ENCODE results near the gene C1QTNF6.

The C1QTNF6 gene

DNA sequence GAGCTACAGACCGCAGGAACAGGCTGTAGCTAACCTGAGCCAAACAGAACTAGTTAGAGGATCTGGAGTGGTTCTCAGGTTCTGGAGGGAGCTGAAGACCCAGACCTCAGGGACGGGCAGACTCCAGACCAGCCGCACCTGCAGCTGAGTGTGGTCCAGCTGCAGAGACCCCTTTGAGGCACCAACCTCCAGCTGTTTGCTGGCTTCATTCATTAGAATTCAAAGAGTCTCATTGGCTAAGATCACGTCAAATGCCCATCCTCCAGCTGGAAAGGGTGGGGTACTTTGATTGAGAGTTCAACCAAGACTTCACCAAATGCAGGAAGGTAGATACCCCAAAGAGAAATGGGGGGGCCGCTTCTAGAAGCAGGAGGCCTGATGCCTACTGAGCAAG lies 25.0 kb downstream of the C1QTNF6 start:
- TF ChIP-seq, protein P1, sequence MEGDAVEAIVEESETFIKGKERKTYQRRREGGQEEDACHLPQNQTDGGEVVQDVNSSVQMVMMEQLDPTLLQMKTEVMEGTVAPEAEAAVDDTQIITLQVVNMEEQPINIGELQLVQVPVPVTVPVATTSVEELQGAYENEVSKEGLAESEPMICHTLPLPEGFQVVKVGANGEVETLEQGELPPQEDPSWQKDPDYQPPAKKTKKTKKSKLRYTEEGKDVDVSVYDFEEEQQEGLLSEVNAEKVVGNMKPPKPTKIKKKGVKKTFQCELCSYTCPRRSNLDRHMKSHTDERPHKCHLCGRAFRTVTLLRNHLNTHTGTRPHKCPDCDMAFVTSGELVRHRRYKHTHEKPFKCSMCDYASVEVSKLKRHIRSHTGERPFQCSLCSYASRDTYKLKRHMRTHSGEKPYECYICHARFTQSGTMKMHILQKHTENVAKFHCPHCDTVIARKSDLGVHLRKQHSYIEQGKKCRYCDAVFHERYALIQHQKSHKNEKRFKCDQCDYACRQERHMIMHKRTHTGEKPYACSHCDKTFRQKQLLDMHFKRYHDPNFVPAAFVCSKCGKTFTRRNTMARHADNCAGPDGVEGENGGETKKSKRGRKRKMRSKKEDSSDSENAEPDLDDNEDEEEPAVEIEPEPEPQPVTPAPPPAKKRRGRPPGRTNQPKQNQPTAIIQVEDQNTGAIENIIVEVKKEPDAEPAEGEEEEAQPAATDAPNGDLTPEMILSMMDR (IDR thresholded peaks at IDR 0.05; ENCODE audit: borderline replicate concordance, insufficient read depth, low read depth, low read length) = no peak
- peak overlapping the region; percentile 24 for H3K4me3 ChIP-seq (ENCODE audit: low read depth, low read length)

DNA sequence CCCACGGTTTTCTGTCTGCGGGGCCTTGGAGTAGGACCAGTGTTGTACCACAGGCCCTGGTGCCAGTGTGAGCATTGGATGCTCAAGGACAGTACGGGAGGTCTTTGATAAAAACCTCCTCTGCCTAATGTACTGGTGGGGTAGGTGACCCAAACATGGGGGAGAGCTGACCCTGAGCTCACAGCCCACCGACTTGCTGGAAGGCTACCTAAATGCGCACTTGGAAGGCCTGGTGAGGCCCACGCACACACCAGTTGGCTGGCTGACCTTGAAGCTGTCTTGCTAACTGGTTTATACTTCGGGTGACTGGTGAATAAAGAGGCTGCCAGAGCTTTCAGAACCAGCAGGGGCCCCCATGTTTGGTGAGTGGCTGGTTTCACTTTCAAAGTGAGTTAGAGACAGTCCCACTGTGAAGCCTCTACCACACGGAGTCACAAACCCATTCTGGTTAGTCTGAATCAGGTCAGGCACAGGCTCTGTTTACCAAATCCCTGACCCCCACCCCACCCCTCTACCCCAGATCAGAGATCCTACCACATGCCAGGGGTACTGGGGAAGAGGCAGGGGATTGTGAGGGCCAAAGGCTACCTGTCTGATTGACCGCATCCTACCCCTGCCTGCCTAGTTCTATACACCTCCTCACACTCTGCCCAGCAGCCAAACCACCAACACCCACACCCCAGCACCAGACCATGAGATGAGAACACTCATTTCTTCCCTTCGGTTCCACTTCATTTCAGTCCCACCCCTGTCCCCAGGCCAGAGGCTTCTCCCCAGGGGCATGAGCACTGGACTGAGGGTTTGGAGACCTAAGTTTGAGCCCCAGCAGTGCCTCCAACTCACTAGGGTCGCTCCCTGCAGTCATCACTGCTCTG lies 25.6 kb downstream of the C1QTNF6 start:
- TF ChIP-seq, protein P1 (IDR thresholded peaks at IDR 0.05; ENCODE audit: borderline replicate concordance, insufficient read depth, low read depth, low read length) = peak; percentile 40; the same call in 1 of the 2 replicates
- H3K4me3 ChIP-seq (ENCODE audit: low read depth, low read length) = peak overlapping the region; percentile 26

DNA sequence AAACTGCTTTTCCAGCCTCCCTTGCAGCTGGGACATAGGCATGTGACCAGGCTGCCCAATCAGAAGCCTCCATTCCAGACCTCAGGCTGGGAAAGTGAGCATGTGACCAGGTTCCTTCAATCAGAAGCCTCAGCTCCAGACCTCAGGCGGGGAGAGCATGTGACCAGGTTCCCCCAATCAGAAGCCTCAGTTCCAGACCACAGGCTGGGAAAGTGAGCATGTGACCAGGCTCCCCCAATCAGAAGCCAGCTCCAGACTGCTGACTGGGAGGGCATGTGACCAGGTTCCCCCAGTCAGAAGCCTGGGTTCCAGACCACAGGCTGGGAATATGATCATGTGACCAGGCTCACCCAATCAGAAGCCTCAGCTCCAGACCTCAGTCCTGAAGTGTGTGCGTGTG lies 26.6 kb downstream of the C1QTNF6 start:
- H3K4me3 ChIP-seq (ENCODE audit: low read depth, low read length) = peak overlapping the region; percentile 4
- TF ChIP-seq, protein P1 (IDR thresholded peaks at IDR 0.05; ENCODE audit: borderline replicate concordance, insufficient read depth, low read depth, low read length) = no peak

DNA sequence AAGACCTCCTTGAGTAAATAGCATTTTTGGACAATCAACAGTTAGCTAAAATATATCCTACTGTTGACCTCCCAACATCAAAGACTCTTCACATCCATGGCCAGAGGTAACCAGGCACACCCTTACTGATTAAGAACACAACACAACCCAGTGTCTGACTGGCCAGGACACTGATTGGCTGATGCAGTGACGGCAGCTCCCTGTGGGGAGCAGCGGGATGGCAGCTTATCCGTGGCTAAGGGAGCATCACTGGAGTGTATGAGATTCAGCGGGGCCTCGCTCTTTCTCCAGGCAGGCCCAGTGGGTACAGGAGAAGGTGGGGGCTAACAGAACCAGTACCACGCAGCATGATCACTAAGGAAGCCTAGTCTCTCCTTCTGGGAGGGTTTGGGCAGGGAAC lies 28.0 kb downstream of the C1QTNF6 start:
- TF ChIP-seq, protein P1 (IDR thresholded peaks at IDR 0.05; ENCODE audit: borderline replicate concordance, insufficient read depth, low read depth, low read length) = no peak

DNA sequence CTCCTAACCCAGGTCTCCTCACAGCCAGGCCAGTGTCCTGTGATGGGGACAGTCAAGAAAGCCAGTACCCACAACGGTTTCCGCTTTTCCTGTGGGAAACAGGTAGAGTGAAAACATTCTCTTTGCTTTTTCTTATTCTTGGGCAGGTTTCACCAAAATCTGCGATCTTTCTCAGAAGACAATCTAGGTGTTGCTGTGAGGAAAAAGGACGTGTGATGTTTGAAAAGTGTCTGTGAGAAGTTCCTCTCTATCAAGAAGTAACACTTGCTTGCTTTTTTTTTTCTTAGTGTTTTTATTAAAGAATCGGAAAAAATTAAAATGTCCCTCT lies 29.1 kb downstream of the C1QTNF6 start:
- no peak overlapping the region for H3K4me3 ChIP-seq (ENCODE audit: low read depth, low read length)
- TF ChIP-seq, protein P1 (IDR thresholded peaks at IDR 0.05; ENCODE audit: borderline replicate concordance, insufficient read depth, low read depth, low read length) = no peak

More for the DNA sequence above, 28.0 kb downstream of the C1QTNF6 start:
- no peak overlapping the region for H3K4me3 ChIP-seq (ENCODE audit: low read depth, low read length)

DNA sequence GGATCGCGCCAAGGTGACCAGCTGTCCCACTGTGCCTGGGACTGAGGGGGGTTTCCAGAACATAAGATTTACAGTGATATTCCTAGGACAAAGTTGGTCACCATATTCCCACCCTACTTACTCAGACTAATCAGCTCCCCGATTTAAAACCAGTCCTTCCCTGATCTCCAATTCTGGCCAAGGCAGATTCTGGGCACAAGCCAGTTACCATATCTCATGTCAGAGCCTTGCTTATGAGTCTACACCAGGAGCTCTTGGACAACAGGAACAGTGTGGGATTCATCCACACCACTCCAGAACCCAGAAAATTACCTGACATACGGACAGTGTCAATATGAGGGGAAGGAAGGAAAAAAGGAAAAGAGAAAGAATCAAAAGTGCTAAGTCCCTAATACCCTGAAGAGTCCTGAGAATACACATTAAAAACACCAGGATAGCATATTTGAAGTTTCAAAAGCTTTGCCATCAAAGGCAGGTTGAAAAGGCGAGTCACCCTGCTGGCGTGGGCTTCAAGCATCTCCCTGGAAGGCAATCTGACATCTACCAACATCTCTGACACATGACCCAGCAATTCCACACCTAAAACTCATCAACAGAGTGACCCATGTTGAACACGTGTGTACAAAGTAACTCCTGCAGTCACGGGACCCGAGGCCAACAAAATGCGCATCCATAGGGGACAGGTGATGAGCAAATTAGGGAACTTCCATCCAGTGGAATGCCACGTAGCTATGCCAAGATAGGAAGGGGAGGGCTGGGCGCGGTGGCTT lies 30.3 kb downstream of the C1QTNF6 start:
- no peak overlapping the region for H3K4me3 ChIP-seq (ENCODE audit: low read depth, low read length)
- TF ChIP-seq, protein P1 (IDR thresholded peaks at IDR 0.05; ENCODE audit: borderline replicate concordance, insufficient read depth, low read depth, low read length) = no peak
